Trophoblast cell (in vitro differentiated cells and primary cell): ENCODE data around the gene ETV3.

Experiments
- DNase-seq, 2 donors: peaks; one replicate each; pipeline ENCODE4 v3.0.0-alpha.2; 2016
- H2AFZ ChIP-seq: 2 replicates; pipeline ENCODE4 v1.6.1; 2013; ENCODE audit warnings: low read length, moderate library complexity, mild to moderate bottlenecking; ENCODE audit not compliant: insufficient read depth, poor library complexity
- H2AK5ac ChIP-seq: 2 replicates; pipeline ENCODE4 v1.6.1; 2013; ENCODE audit warnings: mild to moderate bottlenecking, low read length
- H2BK120ac ChIP-seq: 2 replicates; pipeline ENCODE4 v1.6.1; 2013; ENCODE audit warnings: low read length, mild to moderate bottlenecking, moderate library complexity; ENCODE audit not compliant: insufficient read depth, poor library complexity
- H2BK12ac ChIP-seq: 2 replicates; pipeline ENCODE4 v1.6.1; 2013; ENCODE audit warnings: mild to moderate bottlenecking, low read length, moderate library complexity
- H2BK5ac ChIP-seq: 2 replicates; pipeline ENCODE4 v1.6.1; 2013; ENCODE audit warnings: low read length, low read depth, moderate library complexity, mild to moderate bottlenecking; ENCODE audit not compliant: poor library complexity
- H3K14ac ChIP-seq: 2 replicates; pipeline ENCODE4 v1.6.1; 2013; ENCODE audit warnings: mild to moderate bottlenecking, low read length
- H3K18ac ChIP-seq: 2 replicates; pipeline ENCODE4 v1.6.1; 2013; ENCODE audit warnings: mild to moderate bottlenecking, low read length
- H3K23ac ChIP-seq: 2 replicates; pipeline ENCODE4 v1.6.1; 2013; ENCODE audit warnings: low read length
- H3K27ac ChIP-seq: 2 replicates; pipeline ENCODE4 v1.5.1; 2013; ENCODE audit warnings: low read depth, mild to moderate bottlenecking, inconsistent platforms, low read length, moderate library complexity
- H3K27me3 ChIP-seq: 2 replicates; pipeline ENCODE4 v1.6.1; 2013; ENCODE audit warnings: inconsistent platforms, mild to moderate bottlenecking, low read length, moderate library complexity; ENCODE audit not compliant: insufficient read depth
- H3K36me3 ChIP-seq, 2 experiments: 1 replicate in 1 of 2; 2 replicates in 1 of 2; pipeline ENCODE4 v1.6.1; 2013; ENCODE audit warnings: low read length in 2 of 2, mild to moderate bottlenecking in 2 of 2, moderate library complexity in 1 of 2; ENCODE audit not compliant: insufficient read depth in 2 of 2, control insufficient read depth in 1 of 2
- H3K4ac ChIP-seq: 2 replicates; pipeline ENCODE4 v1.6.1; 2013; ENCODE audit warnings: low read depth, mild to moderate bottlenecking, low read length, moderate library complexity
- H3K4me1 ChIP-seq, 2 experiments: 1 replicate in 1 of 2; 2 replicates in 1 of 2; pipeline ENCODE4 v1.6.1; 2013; ENCODE audit warnings: low read length in 2 of 2, mild to moderate bottlenecking in 2 of 2, moderate library complexity in 1 of 2; ENCODE audit not compliant: insufficient read depth in 2 of 2, control insufficient read depth in 1 of 2
- H3K4me2 ChIP-seq: 2 replicates; pipeline ENCODE4 v1.6.1; 2013; ENCODE audit warnings: inconsistent platforms, mild to moderate bottlenecking, low read length, moderate library complexity
- H3K4me3 ChIP-seq: 2 replicates; pipeline ENCODE4 v1.5.1; 2013; ENCODE audit warnings: mild to moderate bottlenecking, low read depth, low read length, inconsistent platforms
- H3K79me1 ChIP-seq: one replicate; pipeline ENCODE4 v1.6.1; 2013; ENCODE audit warnings: low read length
- H3K79me2 ChIP-seq: 2 replicates; pipeline ENCODE4 v1.6.1; 2013; ENCODE audit warnings: low read length, mild to moderate bottlenecking; ENCODE audit not compliant: control insufficient read depth, insufficient read depth, poor library complexity
- H3K9ac ChIP-seq: 2 replicates; pipeline ENCODE4 v1.6.1; 2013; ENCODE audit warnings: mild to moderate bottlenecking, low read length
- H3K9me3 ChIP-seq: 2 replicates; pipeline ENCODE4 v1.6.1; 2013; ENCODE audit warnings: low read depth, mild to moderate bottlenecking, control low read depth, inconsistent platforms, low read length; ENCODE audit not compliant: insufficient read depth
- H4K12ac ChIP-seq: 2 replicates; pipeline ENCODE4 v1.6.1; 2013; ENCODE audit warnings: low read depth, mild to moderate bottlenecking, low read length, moderate library complexity
- H4K8ac ChIP-seq: 2 replicates; pipeline ENCODE4 v1.6.1; 2013; ENCODE audit warnings: low read depth, mild to moderate bottlenecking, low read length, moderate library complexity
- H4K91ac ChIP-seq: one replicate; pipeline ENCODE4 v1.6.1; 2013; ENCODE audit warnings: low read depth, mild to moderate bottlenecking, low read length, moderate library complexity
- WGBS: extraction: QIAGEN DNeasy Blood & Tissue Kit; methylation state at CpG from one replicate; pipeline ENCODE4 v1.1.7; 2013; ENCODE audit warnings: missing lambda C conversion rate; ENCODE audit not compliant: insufficient read length, insufficient coverage; ENCODE audit errors: extremely low coverage; 5-methylcytosine and 5-hydroxymethylcytosine counted together

The ETV3 gene

DNA sequence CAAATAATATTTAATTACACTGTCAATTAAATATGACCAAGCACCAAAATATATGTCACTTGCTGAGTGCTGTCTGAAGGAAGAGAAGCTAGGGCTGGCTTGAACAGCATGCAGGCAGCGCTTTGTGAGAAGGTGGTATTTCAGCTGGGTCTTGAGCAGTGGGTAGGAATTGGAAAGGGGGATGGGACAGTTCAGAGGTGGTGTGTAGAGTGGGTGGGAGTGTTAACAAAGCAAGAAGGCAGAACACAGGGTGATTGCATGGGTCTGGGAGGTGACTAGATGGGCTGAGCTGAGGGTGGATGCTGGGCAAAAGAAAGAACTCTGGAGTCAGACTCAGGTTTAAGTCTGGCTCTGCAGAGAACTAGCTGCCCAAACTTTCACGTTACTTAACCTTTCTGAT lies 14.3 kb upstream of the ETV3 start:
- Histone ChIP-seq H3K23ac (no peak overlapping the region), H3K9me3 (peaks cover 1% of the 10 kb centered on the region), H3K79me1 (peaks cover 8% of the 10 kb centered on the region), H4K8ac (no peak overlapping the region), H3K36me3 (no peaks in the 10 kb centered on the region), H3K4me1 (peaks cover 14 to 24% of the 10 kb centered on the region in 2 experiments), H3K27me3 (no peaks in the 10 kb centered on the region), H3K18ac (no peak overlapping the region), H2AFZ (no peak overlapping the region), H2BK5ac (no peak overlapping the region), H3K14ac (no peak overlapping the region), H3K4ac (no peak overlapping the region), H2AK5ac (no peak overlapping the region), H3K4me2 (no peak overlapping the region), H2BK12ac (no peak overlapping the region), H4K12ac (no peak overlapping the region), H4K91ac (no peak overlapping the region), H3K9ac (no peak overlapping the region), H3K4me3 (no peak overlapping the region), H2BK120ac (no peak overlapping the region), H3K79me2 (no peaks in the 10 kb centered on the region), H3K27ac (no peak overlapping the region)
- no CpG with 5 or more reads among the region's 2 CpGs for WGBS
- no peak for DNase-seq

DNA sequence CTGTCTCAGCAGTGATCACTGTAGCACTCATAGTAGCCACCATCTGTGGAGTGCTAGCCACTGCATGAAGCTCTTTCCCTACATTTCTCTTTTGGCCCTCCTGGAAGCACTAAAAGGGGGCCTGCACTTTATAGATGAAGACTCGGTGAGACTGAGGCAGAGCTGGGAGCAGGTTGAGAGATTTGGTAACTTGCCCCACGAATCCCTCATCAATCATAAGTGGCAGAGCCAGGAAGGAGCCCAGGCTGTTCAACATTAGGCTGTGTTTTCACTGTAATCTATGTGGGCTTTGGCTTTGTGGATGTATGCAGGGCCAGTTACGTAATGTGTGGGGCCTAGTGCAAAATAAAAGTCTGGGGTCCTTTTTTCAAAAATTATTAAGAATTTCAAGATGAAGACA lies 13.3 kb upstream of the ETV3 start:
- H3K27ac ChIP-seq, result no peak overlapping the region
- WGBS, result no CpG with 5 or more reads among the region's 3 CpGs
- no peak overlapping the region for H3K23ac ChIP-seq
- H4K8ac ChIP-seq, result no peak overlapping the region
- no peak overlapping the region for H4K91ac ChIP-seq
- H2BK120ac ChIP-seq, result no peak overlapping the region
- DNase-seq, result no peak
- H4K12ac ChIP-seq, result no peak overlapping the region
- H3K27me3 ChIP-seq, result peaks cover 1% of the 10 kb centered on the region
- no peaks in the 10 kb centered on the region for H3K79me2 ChIP-seq
- no peak overlapping the region for H3K18ac ChIP-seq
- H3K4me2 ChIP-seq, result no peak overlapping the region
- no peak overlapping the region for H3K4me3 ChIP-seq
- H3K14ac ChIP-seq, result no peak overlapping the region
- no peak overlapping the region for H3K9ac ChIP-seq
- no peak overlapping the region for H2AFZ ChIP-seq
- H3K4me1 ChIP-seq, result peaks cover 12 to 21% of the 10 kb centered on the region in 2 experiments
- peaks cover 8% of the 10 kb centered on the region for H3K79me1 ChIP-seq
- H3K36me3 ChIP-seq, result no peaks in the 10 kb centered on the region
- H3K4ac ChIP-seq, result no peak overlapping the region
- H3K9me3 ChIP-seq, result peaks cover 1% of the 10 kb centered on the region
- H2BK12ac ChIP-seq, result no peak overlapping the region
- H2BK5ac ChIP-seq, result no peak overlapping the region
- no peak overlapping the region for H2AK5ac ChIP-seq

DNA sequence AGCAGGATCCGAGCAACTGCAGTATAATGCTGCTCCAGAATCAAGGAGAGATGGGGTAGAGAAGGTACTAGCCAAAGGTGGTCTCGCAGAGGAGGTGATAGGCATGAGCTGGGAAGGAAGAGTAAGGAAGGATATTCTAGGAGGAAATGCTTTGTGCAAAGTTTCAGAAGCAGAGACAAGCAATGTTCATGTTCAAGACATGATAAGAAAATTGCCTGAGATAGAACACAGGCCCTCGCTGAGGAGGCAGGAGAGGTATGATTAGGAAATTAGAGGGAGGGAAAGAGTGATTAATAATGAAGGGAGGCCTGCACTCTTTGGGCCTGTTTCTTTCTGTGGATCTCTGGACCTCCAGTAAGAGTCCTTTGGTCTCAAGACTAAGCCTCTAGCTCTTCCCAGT lies 12.9 kb upstream of the ETV3 start:
- Histone ChIP-seq H3K9me3 (peaks cover 1% of the 10 kb centered on the region), H3K4me1 (peaks cover 9 to 16% of the 10 kb centered on the region in 2 experiments), H3K36me3 (no peaks in the 10 kb centered on the region), H3K18ac (no peak overlapping the region), H4K91ac (no peak overlapping the region), H2AFZ (no peak overlapping the region), H2BK5ac (no peak overlapping the region), H3K27me3 (peaks cover 1% of the 10 kb centered on the region), H3K79me1 (peaks cover 8% of the 10 kb centered on the region), H3K9ac (no peak overlapping the region), H4K12ac (no peak overlapping the region), H2AK5ac (no peak overlapping the region), H4K8ac (no peak overlapping the region), H2BK12ac (no peak overlapping the region), H3K4me3 (no peak overlapping the region), H3K27ac (no peak overlapping the region), H3K14ac (no peak overlapping the region), H3K79me2 (no peaks in the 10 kb centered on the region), H3K4ac (no peak overlapping the region), H3K23ac (no peak overlapping the region), H3K4me2 (no peak overlapping the region), H2BK120ac (no peak overlapping the region)
- WGBS, result no CpG with 5 or more reads among the region's 3 CpGs
- no peak for DNase-seq

DNA sequence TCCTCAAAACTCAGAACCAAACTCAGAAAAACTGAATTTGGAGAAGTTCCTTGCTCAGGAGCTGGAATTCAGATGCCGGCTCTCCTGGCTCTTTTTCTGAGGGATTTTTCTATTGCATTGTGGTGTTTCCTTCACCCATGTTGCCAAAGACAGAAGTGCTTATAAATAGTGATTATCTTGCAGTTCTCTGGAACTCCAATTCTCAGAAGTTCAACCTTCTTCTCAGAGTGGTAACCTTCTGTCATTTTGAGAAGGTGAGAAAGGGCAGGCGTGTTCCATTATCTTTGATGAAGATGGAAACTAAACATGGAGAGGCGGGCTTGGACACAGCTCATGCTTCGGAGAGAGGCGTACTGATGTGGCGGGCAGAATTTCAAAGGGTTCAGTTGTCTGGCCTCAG lies 12.4 kb upstream of the ETV3 start:
- H2AK5ac ChIP-seq, result no peak overlapping the region
- WGBS, result no CpG with 5 or more reads among the region's 6 CpGs
- DNase-seq, result no peak
- no peak overlapping the region for H3K4me3 ChIP-seq
- H2BK5ac ChIP-seq, result no peak overlapping the region
- peaks cover 1% of the 10 kb centered on the region for H3K27me3 ChIP-seq
- H3K36me3 ChIP-seq, result no peaks in the 10 kb centered on the region
- no peak overlapping the region for H3K27ac ChIP-seq
- H2AFZ ChIP-seq, result no peak overlapping the region
- no peak overlapping the region for H3K14ac ChIP-seq
- H3K9me3 ChIP-seq, result peaks cover 1% of the 10 kb centered on the region
- H2BK120ac ChIP-seq, result no peak overlapping the region
- H3K79me2 ChIP-seq, result no peaks in the 10 kb centered on the region
- H4K91ac ChIP-seq, result no peak overlapping the region
- no peak overlapping the region for H3K23ac ChIP-seq
- H3K4me2 ChIP-seq, result no peak overlapping the region
- no peak overlapping the region for H3K4ac ChIP-seq
- H3K4me1 ChIP-seq, result peaks cover 6 to 16% of the 10 kb centered on the region in 2 experiments
- no peak overlapping the region for H3K18ac ChIP-seq
- peaks cover 6% of the 10 kb centered on the region for H3K79me1 ChIP-seq
- H2BK12ac ChIP-seq, result no peak overlapping the region
- H4K8ac ChIP-seq, result no peak overlapping the region
- H4K12ac ChIP-seq, result no peak overlapping the region
- no peak overlapping the region for H3K9ac ChIP-seq
